Esophagus muscularis mucosa (tissue), 4 donors: ENCODE data around the gene SIAH2. TPM values are rescaled to one million over a fixed set of nuclear protein-coding genes. Genes with fewer than 3 reads are reported as not detected.

ENCODE experiments used
- DNase-seq: peaks from one replicate; pipeline ENCODE4 v3.0.0-alpha.2; 2017; ENCODE audit errors: extremely low spot score
- H3K27ac ChIP-seq, 4 donors: fragments of 200-600 bp; sonication (generic); replicated peaks in 1 of 4; 1 replicate in 3 of 4; 2 replicates in 1 of 4; pipeline ENCODE4 v1.5.1; 2016 to 2019; ENCODE audit warnings: mild to moderate bottlenecking in 1 of 4
- H3K27me3 ChIP-seq, 4 donors: fragments of 200-600 bp; sonication (generic); one replicate each; pipeline versions ENCODE4 v1.5.1 to v1.6.0; 2016 to 2019
- H3K36me3 ChIP-seq, 4 donors: fragments of 200-600 bp; sonication (generic); one replicate each; pipeline ENCODE4 v1.5.1; 2016 to 2019
- H3K4me1 ChIP-seq, 4 donors: fragments of 200-600 bp; sonication (generic); one replicate each; pipeline ENCODE4 v1.5.1; 2016 to 2019
- H3K4me3 ChIP-seq, 4 donors: fragments of 200-600 bp; sonication (generic); 1 replicate in 2 of 4; 2 replicates in 2 of 4; pipeline ENCODE4 v1.5.1; 2016 to 2019; ENCODE audit warnings: mild to moderate bottlenecking in 4 of 4, moderate library complexity in 1 of 4
- H3K9me3 ChIP-seq, 4 donors: fragments of 200-600 bp; sonication (generic); 1 replicate in 3 of 4; 2 replicates in 1 of 4; pipeline ENCODE4 v1.5.1; 2016 to 2019
- CTCF ChIP-seq, 3 experiments: fragments of 200-600 bp in 2 of 3; fragments of 450-650 bp in 1 of 3; sonication (generic) in 2 of 3; IDR thresholded peaks; one replicate each; pipeline ENCODE4 v1.5.1; 2017 to 2019; ENCODE audit warnings: antibody characterized with exemption in 3 of 3, mild to moderate bottlenecking in 2 of 3, moderate library complexity in 1 of 3
- EP300 ChIP-seq: sonication (generic); formaldehyde crosslinking; IDR thresholded peaks from one replicate; pipeline ENCODE4 v1.6.1; 2017; ENCODE audit warnings: antibody characterized with exemption
- POLR2A ChIP-seq: fragments of 450-650 bp; IDR thresholded peaks from one replicate; pipeline ENCODE4 v1.6.1; 2017; ENCODE audit warnings: antibody characterized with exemption, moderate library complexity, mild to moderate bottlenecking, low read depth
- POLR2AphosphoS5 ChIP-seq, 2 donors: sonication (generic); formaldehyde crosslinking; IDR thresholded peaks; one replicate each; pipeline ENCODE4 v1.6.1; 2017; ENCODE audit warnings: antibody characterized with exemption in 2 of 2
- WGBS: methylation state at CpG from one replicate; pipeline ENCODE4 v1.1.5; 2018; 5-methylcytosine and 5-hydroxymethylcytosine counted together
- intact Hi-C: fragments of 100-400 bp; cut with DNase I; formaldehyde crosslinking; loops from one replicate; pipeline ENCODE4 v1.15.1; 2023
- total RNA-seq, 4 donors: library from RNA; depleted of rRNA; stranded (reverse); fragments of >200 nt; gene quantifications; one replicate each; pipeline versions ENCODE4 v1.1.0 to v1.2.1, GENCODE V29; 2016

SIAH2 gene
- total RNA-seq, 4 donors from 2014 or later: 27.8 to 55.8 (median 43.3) TPM

- H3K4me1 ChIP-seq: peaks cover 35 to 67% (median 64%) of the 10 kb centered on the region in 4 donors
- peak overlapping the region; percentile 15 to 99 (median 58) for H3K27ac ChIP-seq
- H3K27me3 ChIP-seq: no peaks in the 10 kb centered on the region
- no peak for TF ChIP-seq POLR2AphosphoS5 (IDR thresholded peaks at IDR 0.05)
- no peak for TF ChIP-seq POLR2A
- no peak for TF ChIP-seq CTCF (IDR thresholded peaks at IDR 0.05)
- TF ChIP-seq EP300: no peak
- H3K9me3 ChIP-seq: no peaks in the 10 kb centered on the region
- H3K36me3 ChIP-seq: no peaks in the 10 kb centered on the region
- peak overlapping the region; percentile 80 to 93 (median 88) for H3K4me3 ChIP-seq
- WGBS: 50% methylated on average over 6 of the region's 6 CpGs
- intact Hi-C loops: loop anchor here (5.0 kb wide), 1 partner anchor 38 kb away; no protein-coding TSS in a partner anchor
- no peak for DNase-seq
These were observed 2.4 kb downstream of the SIAH2 start for GRCh38 chr3:150760431-150761200.

- Histone ChIP-seq H3K9me3 (no peaks in the 10 kb centered on the region), H3K27me3 (no peaks in the 10 kb centered on the region), H3K27ac (peak overlapping the region in 3 of 4 donors; percentile 15 to 94 (median 21)), H3K36me3 (no peaks in the 10 kb centered on the region), H3K4me1 (peaks cover 39 to 72% (median 68%) of the 10 kb centered on the region in 4 donors), H3K4me3 (peak overlapping the region; percentile 80 to 93 (median 88))
- no peak for DNase-seq
- intact Hi-C loops: loop anchor here (5.0 kb wide), 1 partner anchor 38 kb away; no protein-coding TSS in a partner anchor
- 59% methylated on average over 2 of the region's 2 CpGs for WGBS
- TF ChIP-seq POLR2A (no peak), CTCF (IDR thresholded peaks at IDR 0.05) (no peak), POLR2AphosphoS5 (IDR thresholded peaks at IDR 0.05) (no peak), EP300 (no peak)
These were observed 3.0 kb downstream of the SIAH2 start for GRCh38 chr3:150759947-150760346.

- H3K4me3 ChIP-seq: no peak overlapping the region
- peaks cover 43 to 70% (median 65%) of the 10 kb centered on the region in 4 donors for H3K4me1 ChIP-seq
- no peaks in the 10 kb centered on the region for H3K27me3 ChIP-seq
- intact Hi-C loops: no loop called here
- no peak for DNase-seq
- H3K9me3 ChIP-seq: no peaks in the 10 kb centered on the region
- H3K27ac ChIP-seq: peak overlapping the region in 1 of 4 donors; percentile 94
- no peaks in the 10 kb centered on the region for H3K36me3 ChIP-seq
- WGBS: 81% methylated on average over 3 of the region's 3 CpGs
- TF ChIP-seq POLR2A (no peak), POLR2AphosphoS5 (IDR thresholded peaks at IDR 0.05) (no peak), CTCF (IDR thresholded peaks at IDR 0.05) (no peak), EP300 (no peak)
These were observed 3.6 kb downstream of the SIAH2 start for GRCh38 chr3:150759319-150759718.

- Histone ChIP-seq H3K4me3 (no peak overlapping the region), H3K4me1 (peaks cover 46 to 66% (median 63%) of the 10 kb centered on the region in 4 donors), H3K27me3 (no peaks in the 10 kb centered on the region), H3K27ac (no peak overlapping the region), H3K9me3 (no peaks in the 10 kb centered on the region), H3K36me3 (peaks cover 0 to 8% (median 2%) of the 10 kb centered on the region in 4 donors)
- intact Hi-C loops: no loop called here
- TF ChIP-seq POLR2A (no peak), CTCF (IDR thresholded peaks at IDR 0.05) (no peak), EP300 (no peak), POLR2AphosphoS5 (IDR thresholded peaks at IDR 0.05) (no peak)
- no peak for DNase-seq
These were observed 5.2 kb downstream of the SIAH2 start for GRCh38 chr3:150757768-150758167.
